Retinal pigment epithelial cell (primary cell): Measurements from ENCODE around the gene LHFPL2.

Source experiments
- DNase-seq: peaks from one replicate; pipeline ENCODE4 v3.0.0-alpha.2; 2010; ENCODE audit warnings: low read depth
- H3K4me3 ChIP-seq: 2 replicates; pipeline ENCODE4 v1.5.1; 2011; ENCODE audit warnings: mild to moderate bottlenecking, low read length, control low read depth, moderate library complexity
- CTCF ChIP-seq: conservative IDR thresholded peaks from 2 replicates; pipeline ENCODE4 v1.5.1; 2011; ENCODE audit warnings: low read depth, low read length, control low read depth, inconsistent platforms

Gene LHFPL2

GRCh38 chr5:78634229-78634628 lies 14.3 kb downstream of the LHFPL2 start:
- TF ChIP-seq CTCF, result no peak
- no peak for DNase-seq
- no peak overlapping the region for H3K4me3 ChIP-seq

- no peak overlapping the region for H3K4me3 ChIP-seq
- TF ChIP-seq CTCF, result no peak
- no peak for DNase-seq
Measured at GRCh38 chr5:78633700-78634099, 14.9 kb downstream of the LHFPL2 start.

- TF ChIP-seq CTCF, result no peak
- DNase-seq, result no peak
- no peak overlapping the region for H3K4me3 ChIP-seq
Measured at GRCh38 chr5:78632467-78632866, 16.1 kb downstream of the LHFPL2 start.

- H3K4me3 ChIP-seq, result no peak overlapping the region
- TF ChIP-seq CTCF, result no peak
- no peak for DNase-seq
Measured at GRCh38 chr5:78631931-78632330, 16.6 kb downstream of the LHFPL2 start.

GRCh38 chr5:78630047-78630446 lies 18.5 kb downstream of the LHFPL2 start:
- no peak for TF ChIP-seq CTCF
- no peak overlapping the region for H3K4me3 ChIP-seq
- DNase-seq, result no peak

GRCh38 chr5:78629624-78630023 lies 18.9 kb downstream of the LHFPL2 start:
- no peak for TF ChIP-seq CTCF
- DNase-seq, result no peak
- no peak overlapping the region for H3K4me3 ChIP-seq

GRCh38 chr5:78628270-78628992 lies 20.1 kb downstream of the LHFPL2 start:
- H3K4me3 ChIP-seq, result no peak overlapping the region
- no peak for TF ChIP-seq CTCF
- DNase-seq, result no peak
